MM.1S (cell line): Measurements from ENCODE around the gene TRAF3.

ENCODE experiments used
- CTCF ChIP-seq: fragments of 300-600 bp; sonication (generic); IDR thresholded peaks from 2 replicates; pipeline ENCODE4 v1.5.1; 2016; ENCODE audit warnings: antibody characterized with exemption, low read length, mixed read lengths
- EZH2 ChIP-seq: fragments of 300-600 bp; sonication (generic); optimal IDR thresholded peaks from 2 replicates; pipeline ENCODE3; 2017; ENCODE audit warnings: low read depth, mild to moderate bottlenecking, antibody characterized with exemption, low read length, mixed read lengths
- EZH2phosphoT487 ChIP-seq: fragments of 300-600 bp; sonication (generic); IDR thresholded peaks from 2 replicates; pipeline ENCODE4 v1.6.1; 2018; ENCODE audit warnings: antibody characterized with exemption, low read length

DNA sequence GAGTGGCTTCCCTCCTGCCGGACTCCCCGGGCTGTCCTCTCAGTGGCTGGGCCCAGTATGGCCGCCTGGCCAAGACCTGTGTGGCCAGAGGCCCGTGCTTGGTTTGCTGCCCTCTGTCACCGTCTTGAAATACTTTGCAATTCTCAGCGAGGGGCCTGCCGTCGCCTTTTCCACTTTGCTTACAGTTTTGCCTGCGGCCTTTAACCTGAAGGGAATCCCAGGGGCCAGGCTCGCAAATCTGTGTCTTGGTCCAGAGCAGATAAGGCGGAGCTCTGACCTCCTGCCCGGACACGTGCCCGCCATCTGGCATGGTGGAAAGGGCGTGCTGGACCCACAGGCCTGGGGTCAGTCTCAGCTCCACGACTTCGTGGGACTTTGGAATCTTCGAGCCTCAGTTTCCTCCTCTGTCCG is 134.3 kb downstream of the TRAF3 start:
- TF ChIP-seq CTCF = no peak
- TF ChIP-seq EZH2phosphoT487 = no peak
- TF ChIP-seq EZH2 = no peak
